ENCODE results near the gene ZNRF2. TPM values are rescaled to one million over a fixed set of nuclear protein-coding genes. Genes with fewer than 3 reads are reported as not detected.
"Not testable (repeated sequence)": the region's sequence is repeated elsewhere in the genome, so short reads cannot be mapped to it uniquely, and the experiment has no call there.

ZNRF2 gene
- total and polyA plus RNA-seq, 9 donors, result 3.0 to 24.8 (median 11.5) TPM

DNA sequence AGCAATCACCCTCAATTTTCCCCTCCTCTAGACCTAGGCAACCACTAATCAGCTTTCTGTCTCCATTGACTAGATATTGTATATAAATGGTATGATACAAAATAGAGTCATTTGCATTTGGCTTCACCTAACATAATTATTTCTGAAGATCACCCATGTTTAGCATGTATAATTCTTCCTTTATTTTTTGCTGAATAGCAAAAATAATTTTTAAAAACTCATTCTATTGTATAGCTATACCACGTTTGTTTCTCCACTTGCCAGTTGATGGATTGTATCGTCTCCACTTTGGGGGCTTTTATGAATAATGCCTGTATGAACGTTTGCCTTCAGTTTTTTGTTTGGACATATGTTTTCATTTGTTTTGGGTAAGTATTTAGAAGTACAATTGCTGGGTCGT is 95.3 kb downstream of the ZNRF2 start:
- intact Hi-C loops (cut with DNase I), result no loop called here

DNA sequence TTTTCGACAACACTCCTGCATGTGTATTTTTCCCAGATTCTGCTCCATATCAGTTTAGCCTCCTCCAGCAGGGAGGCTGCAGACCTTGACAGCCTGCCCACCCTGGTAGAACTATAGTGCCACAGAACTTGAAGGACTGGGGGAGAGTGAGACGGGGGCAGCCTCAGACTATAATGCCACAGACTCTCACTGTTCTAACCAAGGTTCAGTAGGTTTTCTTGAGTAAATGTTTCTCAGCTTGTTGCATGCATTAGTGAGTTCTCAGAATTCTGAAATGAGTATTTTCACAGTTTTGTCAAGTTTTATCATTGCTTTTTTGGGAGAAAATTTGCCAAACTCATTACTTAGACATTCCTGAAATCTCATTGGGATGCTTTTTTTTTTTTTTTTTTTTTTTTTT is 95.9 kb downstream of the ZNRF2 start:
- H3K27ac ChIP-seq, result no peak overlapping the region
- H3K4me3 ChIP-seq, result no peak overlapping the region
- 73 to 89% (median 80%) methylated on average over 2 of the region's 2 CpGs for WGBS, 3 donors
- no peaks in the 10 kb centered on the region for H3K4me1 ChIP-seq (ENCODE audit: insufficient read depth)
- intact Hi-C loops (cut with DNase I), result no loop called here
- no peaks in the 10 kb centered on the region for H3K27me3 ChIP-seq
- DNase-seq, result no peak
- H3K36me3 ChIP-seq, result no peaks in the 10 kb centered on the region
- no peaks in the 10 kb centered on the region for H3K9me3 ChIP-seq
- TF ChIP-seq, protein P1, sequence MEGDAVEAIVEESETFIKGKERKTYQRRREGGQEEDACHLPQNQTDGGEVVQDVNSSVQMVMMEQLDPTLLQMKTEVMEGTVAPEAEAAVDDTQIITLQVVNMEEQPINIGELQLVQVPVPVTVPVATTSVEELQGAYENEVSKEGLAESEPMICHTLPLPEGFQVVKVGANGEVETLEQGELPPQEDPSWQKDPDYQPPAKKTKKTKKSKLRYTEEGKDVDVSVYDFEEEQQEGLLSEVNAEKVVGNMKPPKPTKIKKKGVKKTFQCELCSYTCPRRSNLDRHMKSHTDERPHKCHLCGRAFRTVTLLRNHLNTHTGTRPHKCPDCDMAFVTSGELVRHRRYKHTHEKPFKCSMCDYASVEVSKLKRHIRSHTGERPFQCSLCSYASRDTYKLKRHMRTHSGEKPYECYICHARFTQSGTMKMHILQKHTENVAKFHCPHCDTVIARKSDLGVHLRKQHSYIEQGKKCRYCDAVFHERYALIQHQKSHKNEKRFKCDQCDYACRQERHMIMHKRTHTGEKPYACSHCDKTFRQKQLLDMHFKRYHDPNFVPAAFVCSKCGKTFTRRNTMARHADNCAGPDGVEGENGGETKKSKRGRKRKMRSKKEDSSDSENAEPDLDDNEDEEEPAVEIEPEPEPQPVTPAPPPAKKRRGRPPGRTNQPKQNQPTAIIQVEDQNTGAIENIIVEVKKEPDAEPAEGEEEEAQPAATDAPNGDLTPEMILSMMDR (IDR thresholded peaks at IDR 0.05), result no peak
- TF ChIP-seq POLR2A (IDR thresholded peaks at IDR 0.05) (no peak), EP300 (IDR thresholded peaks at IDR 0.05) (no peak)

More for the DNA sequence above, 95.3 kb downstream of the ZNRF2 start:
- H3K4me3 ChIP-seq, result no peak overlapping the region
- no peaks in the 10 kb centered on the region for H3K27me3 ChIP-seq
- WGBS, 3 donors, result 60 to 76% (median 71%) methylated on average over 4 of the region's 4 CpGs
- no peaks in the 10 kb centered on the region for H3K36me3 ChIP-seq
- no peaks in the 10 kb centered on the region for H3K4me1 ChIP-seq (ENCODE audit: insufficient read depth)
- no peaks in the 10 kb centered on the region for H3K9me3 ChIP-seq
- DNase-seq, result no peak
- no peak overlapping the region for H3K27ac ChIP-seq
- TF ChIP-seq EP300 (IDR thresholded peaks at IDR 0.05), result no peak
- TF ChIP-seq, protein P1 (IDR thresholded peaks at IDR 0.05), result no peak
- no peak for TF ChIP-seq POLR2A (IDR thresholded peaks at IDR 0.05)

DNA sequence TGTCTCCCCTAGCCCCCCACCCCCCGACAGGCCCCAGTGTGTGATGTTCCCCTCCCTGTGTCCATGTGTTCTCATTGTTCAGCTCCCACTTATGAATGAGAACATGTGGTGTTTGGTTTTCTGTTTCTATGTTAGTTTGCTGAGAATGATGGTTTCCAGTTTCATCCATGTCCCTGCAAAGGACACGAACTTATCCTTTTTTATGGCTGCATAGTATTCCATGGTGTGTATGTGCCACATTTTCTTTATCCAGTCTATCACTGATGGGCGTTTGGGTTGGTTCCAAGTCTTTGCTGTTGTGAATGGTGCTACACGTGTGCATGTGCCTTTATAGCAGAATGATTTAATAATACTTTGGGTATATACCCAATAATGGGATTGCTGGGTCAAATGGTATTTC is 96.4 kb downstream of the ZNRF2 start:
- H3K27ac ChIP-seq; H3K4me1 ChIP-seq (ENCODE audit: insufficient read depth); H3K36me3 ChIP-seq; H3K27me3 ChIP-seq; intact Hi-C loops (cut with DNase I); DNase-seq; H3K9me3 ChIP-seq; H3K4me3 ChIP-seq: not testable (repeated sequence)
- 91 to 96% (median 95%) methylated on average over 4 of the region's 4 CpGs for WGBS, 3 donors

DNA sequence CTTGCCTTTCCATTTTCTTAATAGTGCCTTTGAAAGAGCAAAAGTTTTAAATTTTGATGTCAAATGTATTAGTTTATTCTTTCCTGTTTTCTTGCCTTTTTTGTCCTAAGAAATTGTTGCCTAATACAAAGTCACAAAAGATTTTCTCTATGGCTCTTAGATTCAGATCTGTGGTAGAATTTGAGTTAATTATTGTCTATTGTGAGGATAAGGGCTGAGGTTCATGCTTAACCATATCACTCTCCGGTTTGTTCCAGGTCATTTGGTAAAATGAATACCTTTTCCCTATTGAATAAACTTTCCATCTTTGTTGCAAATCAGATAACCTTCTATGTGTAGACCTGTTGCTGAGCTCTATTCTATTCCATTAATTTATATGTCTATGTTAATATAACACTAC is 98.2 kb downstream of the ZNRF2 start:
- no peaks in the 10 kb centered on the region for H3K9me3 ChIP-seq
- no peak overlapping the region for H3K27ac ChIP-seq
- TF ChIP-seq EP300 (IDR thresholded peaks at IDR 0.05), result no peak
- TF ChIP-seq, protein P1 (IDR thresholded peaks at IDR 0.05), result no peak
- TF ChIP-seq POLR2A (IDR thresholded peaks at IDR 0.05), result no peak
- no peak for DNase-seq
- H3K4me1 ChIP-seq (ENCODE audit: insufficient read depth), result no peaks in the 10 kb centered on the region
- no peaks in the 10 kb centered on the region for H3K27me3 ChIP-seq
- WGBS, 3 donors, result 93 to 96% (median 94%) methylated on average over 1 of the region's 1 CpG
- intact Hi-C loops (cut with DNase I), result no loop called here
- no peak overlapping the region for H3K4me3 ChIP-seq
- H3K36me3 ChIP-seq, result no peaks in the 10 kb centered on the region

DNA sequence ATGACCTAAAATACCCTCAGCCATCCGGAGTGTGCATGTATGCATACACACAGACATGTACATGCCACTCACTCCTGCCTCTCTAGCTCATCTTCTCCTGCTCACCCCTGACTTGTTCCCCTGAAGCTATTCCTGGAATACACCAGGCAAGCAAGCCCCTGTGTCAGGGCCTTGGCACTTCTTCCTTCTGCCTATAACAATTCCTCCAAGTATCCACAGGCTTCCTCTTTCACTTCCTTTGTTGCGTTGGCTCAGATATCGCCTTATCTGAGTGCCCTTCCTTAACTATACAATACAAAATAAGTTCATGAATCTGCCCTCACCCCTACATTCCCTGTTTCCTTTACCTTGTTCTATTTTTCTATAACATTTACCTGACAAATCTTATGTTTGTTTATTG is 105.4 kb downstream of the ZNRF2 start:
- WGBS, 3 donors, result 62 to 90% (median 70%) methylated on average over 3 of the region's 3 CpGs
- TF ChIP-seq EP300 (IDR thresholded peaks at IDR 0.05) (no peak), POLR2A (IDR thresholded peaks at IDR 0.05) (no peak)
- TF ChIP-seq, protein P1 (IDR thresholded peaks at IDR 0.05), result no peak
- Histone ChIP-seq H3K4me3 (no peak overlapping the region), H3K9me3 (no peaks in the 10 kb centered on the region), H3K27ac (no peak overlapping the region), H3K4me1 (ENCODE audit: insufficient read depth) (no peaks in the 10 kb centered on the region), H3K27me3 (no peaks in the 10 kb centered on the region), H3K36me3 (no peaks in the 10 kb centered on the region)
- intact Hi-C loops (cut with DNase I), result no loop called here
- DNase-seq, result no peak

Data from ovary (tissue), 9 donors.